Astrocyte (in vitro differentiated cells and primary cell): ENCODE results near the gene TRAPPC2.

ENCODE experiments used
- EZH2 ChIP-seq: IDR thresholded peaks from 2 replicates; pipeline ENCODE4 v1.6.1; 2012; ENCODE audit warnings: mild to moderate bottlenecking, low read length, inconsistent platforms; ENCODE audit not compliant: insufficient read depth
- TF ChIP-seq, protein P1 (sequence below): IDR thresholded peaks from 2 replicates; pipeline ENCODE4 v1.5.1; 2011; ENCODE audit warnings: low read depth, mild to moderate bottlenecking, inconsistent platforms, low read length, moderate library complexity; ENCODE audit not compliant: insufficient read depth

DNA sequence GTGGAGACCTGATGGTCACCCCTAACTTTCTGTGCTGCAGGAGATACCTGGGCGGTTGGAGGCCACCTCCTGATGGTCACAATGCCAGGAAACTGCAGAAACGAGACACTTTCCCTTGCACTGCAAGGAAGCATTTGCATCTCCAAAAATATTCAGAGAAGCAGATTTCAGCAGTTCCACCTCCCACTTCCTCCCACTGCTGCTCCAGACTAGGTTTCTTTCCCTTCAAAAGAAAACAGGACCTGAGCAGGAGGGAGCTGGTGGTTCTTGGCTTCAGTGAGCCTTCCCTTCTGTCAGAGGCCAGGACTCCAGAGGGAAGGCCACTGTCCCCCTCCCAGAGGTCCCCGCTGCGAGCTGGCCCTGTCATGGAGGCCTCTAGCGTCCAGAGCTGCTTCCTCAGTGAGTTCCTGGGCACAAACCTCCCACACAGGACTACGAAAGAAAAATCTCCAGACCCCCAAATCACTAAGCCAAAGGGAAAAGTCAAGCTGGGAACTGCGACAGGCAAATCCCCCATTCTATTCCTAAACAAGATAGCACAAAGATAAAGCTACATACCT, 46.5 kb upstream of the TRAPPC2 start:
- TF ChIP-seq EZH2: no peak
- TF ChIP-seq, protein P1, sequence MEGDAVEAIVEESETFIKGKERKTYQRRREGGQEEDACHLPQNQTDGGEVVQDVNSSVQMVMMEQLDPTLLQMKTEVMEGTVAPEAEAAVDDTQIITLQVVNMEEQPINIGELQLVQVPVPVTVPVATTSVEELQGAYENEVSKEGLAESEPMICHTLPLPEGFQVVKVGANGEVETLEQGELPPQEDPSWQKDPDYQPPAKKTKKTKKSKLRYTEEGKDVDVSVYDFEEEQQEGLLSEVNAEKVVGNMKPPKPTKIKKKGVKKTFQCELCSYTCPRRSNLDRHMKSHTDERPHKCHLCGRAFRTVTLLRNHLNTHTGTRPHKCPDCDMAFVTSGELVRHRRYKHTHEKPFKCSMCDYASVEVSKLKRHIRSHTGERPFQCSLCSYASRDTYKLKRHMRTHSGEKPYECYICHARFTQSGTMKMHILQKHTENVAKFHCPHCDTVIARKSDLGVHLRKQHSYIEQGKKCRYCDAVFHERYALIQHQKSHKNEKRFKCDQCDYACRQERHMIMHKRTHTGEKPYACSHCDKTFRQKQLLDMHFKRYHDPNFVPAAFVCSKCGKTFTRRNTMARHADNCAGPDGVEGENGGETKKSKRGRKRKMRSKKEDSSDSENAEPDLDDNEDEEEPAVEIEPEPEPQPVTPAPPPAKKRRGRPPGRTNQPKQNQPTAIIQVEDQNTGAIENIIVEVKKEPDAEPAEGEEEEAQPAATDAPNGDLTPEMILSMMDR: no peak
